K562 (cell line): ENCODE results near the gene ABCD3.
A peak's percentile ranks its signal among the peaks of the same experiment; 100 is the strongest.

Experiments used
- ATF3 ChIP-seq, 2 experiments: fragments of 450-650 bp in 1 of 2; sonication (generic) in 1 of 2; formaldehyde crosslinking in 1 of 2; IDR thresholded peaks in 1 of 2; conservative IDR thresholded peaks in 1 of 2; 2 replicates each; pipeline versions ENCODE4 v1.6.1 to v1.8.1; 2016 to 2023; ENCODE audit warnings: mild to moderate bottlenecking in 2 of 2, moderate library complexity in 2 of 2, inconsistent platforms in 1 of 2, missing genetic modification reagents in 1 of 2
- CHD4 ChIP-seq: fragments of 200-600 bp; sonication (generic); IDR thresholded peaks from 3 replicates; pipeline ENCODE4 v1.6.1; 2012; ENCODE audit warnings: low read depth, mild to moderate bottlenecking, mixed read lengths, low read length, inconsistent platforms; ENCODE audit not compliant: insufficient read depth, insufficient replicate concordance, poor library complexity, severe bottlenecking
- CTCF ChIP-seq, 3 experiments: IDR thresholded peaks in 2 of 3; conservative IDR thresholded peaks in 1 of 3; 2 replicates each; pipeline ENCODE4 v1.5.1; 2011 to 2012; ENCODE audit warnings: low read length in 3 of 3, mild to moderate bottlenecking in 3 of 3, control low read depth in 2 of 3, improper control_type of control experiment in 1 of 3, inconsistent platforms in 1 of 3, low read depth in 1 of 3, mixed read lengths in 1 of 3, moderate library complexity in 1 of 3; ENCODE audit not compliant: insufficient read depth in 2 of 3
- E2F6 ChIP-seq, 2 experiments: IDR thresholded peaks; 2 replicates each; pipeline ENCODE4 v1.6.1; 2011; ENCODE audit warnings: borderline replicate concordance in 1 of 2, control low read depth in 1 of 2, low read depth in 1 of 2, low read length in 1 of 2, mild to moderate bottlenecking in 1 of 2, mixed read lengths in 1 of 2, moderate library complexity in 1 of 2; ENCODE audit not compliant: insufficient read depth in 1 of 2, insufficient read length in 1 of 2, poor library complexity in 1 of 2, severe bottlenecking in 1 of 2; ENCODE audit errors: extremely low read depth in 1 of 2
- ELK1 ChIP-seq: sonication (generic); formaldehyde crosslinking; IDR thresholded peaks from 2 replicates; pipeline ENCODE4 v1.8.1; 2022; ENCODE audit warnings: missing genetic modification reagents
- GATA2 ChIP-seq: sonication (generic); formaldehyde crosslinking; IDR thresholded peaks from 2 replicates; pipeline ENCODE4 v1.4.0; 2020; ENCODE audit warnings: mild to moderate bottlenecking, missing genetic modification reagents
- HCFC1 ChIP-seq: IDR thresholded peaks from 2 replicates; pipeline ENCODE4 v1.6.1; 2012; ENCODE audit warnings: low read depth, low read length, improper control_type of control experiment
- NR2F6 ChIP-seq: fragments of 450-650 bp; formaldehyde crosslinking; IDR thresholded peaks from 2 replicates; pipeline ENCODE4 v1.4.0; 2020; ENCODE audit warnings: mild to moderate bottlenecking
- RBFOX2 ChIP-seq: fragments of 200-400 bp; formaldehyde crosslinking; IDR thresholded peaks from 2 replicates; pipeline ENCODE4 v1.6.1; 2017; ENCODE audit warnings: low read depth, mild to moderate bottlenecking, low read length, moderate library complexity
- SAFB2 ChIP-seq: fragments of 200-400 bp; formaldehyde crosslinking; IDR thresholded peaks from 2 replicates; pipeline ENCODE4 v1.6.1; 2018; ENCODE audit warnings: borderline replicate concordance, low read length, low read depth, moderate library complexity; ENCODE audit not compliant: severe bottlenecking
- ZBTB2 ChIP-seq: fragments of 450-650 bp; IDR thresholded peaks from 2 replicates; pipeline ENCODE4 v1.6.1; 2016; ENCODE audit warnings: antibody characterized with exemption
- ZNF57 ChIP-seq: fragments of 450-650 bp; formaldehyde crosslinking; IDR thresholded peaks from 2 replicates; pipeline ENCODE4 v1.4.0; 2020; ENCODE audit warnings: mild to moderate bottlenecking, moderate library complexity

- TF ChIP-seq CTCF (IDR thresholded peaks at IDR 0.05 in 2 of 3, conservative IDR thresholded peaks at IDR 0.05 in 1 of 3; ENCODE audit: insufficient read depth in 2 of 3, low read depth in 1 of 3, low read length in 3 of 3) (peak; percentile 64 to 71 (median 65)), CHD4 (no peak), HCFC1 (no peak), ZBTB2 (no peak), SAFB2 (no peak), RBFOX2 (no peak), NR2F6 (CRISPR knock-in tag) (no peak), ATF3 (IDR thresholded peaks at IDR 0.05) (no peak), ATF3 (CRISPR knock-in tag; conservative IDR thresholded peaks at IDR 0.05) (no peak), E2F6 (IDR thresholded peaks at IDR 0.05; ENCODE audit: borderline replicate concordance in 1 of 2, extremely low read depth in 1 of 2, insufficient read depth in 1 of 2, insufficient read length in 1 of 2, low read depth in 1 of 2, low read length in 1 of 2, poor library complexity in 1 of 2, severe bottlenecking in 1 of 2) (no peak), ELK1 (CRISPR knock-in tag) (no peak), ZNF57 (CRISPR knock-in tag) (no peak), GATA2 (no peak)
These were observed 96.0 kb downstream of the ABCD3 start for GRCh38 chr1:94514095-94514727.
